ENCODE measurements around the gene TMEM41B. TPM values are rescaled to one million over a fixed set of nuclear protein-coding genes. Genes with fewer than 3 reads are reported as not detected.

The TMEM41B gene
- total RNA-seq, 1 donor from 2014 or later, result 31.6 TPM

- H3K4me1 Mint-ChIP-seq (ENCODE audit: unreplicated experiment), result peaks cover 11% of the 10 kb centered on the region
- H3K9me3 Mint-ChIP-seq (ENCODE audit: unreplicated experiment), result no peaks in the 10 kb centered on the region
- H3K27ac Mint-ChIP-seq (ENCODE audit: unreplicated experiment), result no peak overlapping the region
- H3K27me3 Mint-ChIP-seq (ENCODE audit: unreplicated experiment), result no peaks in the 10 kb centered on the region
- no peaks in the 10 kb centered on the region for H3K36me3 Mint-ChIP-seq (ENCODE audit: low read depth, unreplicated experiment)
- TF ChIP-seq, protein P1, sequence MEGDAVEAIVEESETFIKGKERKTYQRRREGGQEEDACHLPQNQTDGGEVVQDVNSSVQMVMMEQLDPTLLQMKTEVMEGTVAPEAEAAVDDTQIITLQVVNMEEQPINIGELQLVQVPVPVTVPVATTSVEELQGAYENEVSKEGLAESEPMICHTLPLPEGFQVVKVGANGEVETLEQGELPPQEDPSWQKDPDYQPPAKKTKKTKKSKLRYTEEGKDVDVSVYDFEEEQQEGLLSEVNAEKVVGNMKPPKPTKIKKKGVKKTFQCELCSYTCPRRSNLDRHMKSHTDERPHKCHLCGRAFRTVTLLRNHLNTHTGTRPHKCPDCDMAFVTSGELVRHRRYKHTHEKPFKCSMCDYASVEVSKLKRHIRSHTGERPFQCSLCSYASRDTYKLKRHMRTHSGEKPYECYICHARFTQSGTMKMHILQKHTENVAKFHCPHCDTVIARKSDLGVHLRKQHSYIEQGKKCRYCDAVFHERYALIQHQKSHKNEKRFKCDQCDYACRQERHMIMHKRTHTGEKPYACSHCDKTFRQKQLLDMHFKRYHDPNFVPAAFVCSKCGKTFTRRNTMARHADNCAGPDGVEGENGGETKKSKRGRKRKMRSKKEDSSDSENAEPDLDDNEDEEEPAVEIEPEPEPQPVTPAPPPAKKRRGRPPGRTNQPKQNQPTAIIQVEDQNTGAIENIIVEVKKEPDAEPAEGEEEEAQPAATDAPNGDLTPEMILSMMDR (IDR thresholded peaks at IDR 0.05; ENCODE audit: unreplicated experiment), result no peak
- H3K4me3 Mint-ChIP-seq (ENCODE audit: unreplicated experiment), result no peak overlapping the region
- no peak for DNase-seq (ENCODE audit: low spot score)
Measured at GRCh38 chr11:9347100-9347499, 32.7 kb upstream of the TMEM41B start.

DNA sequence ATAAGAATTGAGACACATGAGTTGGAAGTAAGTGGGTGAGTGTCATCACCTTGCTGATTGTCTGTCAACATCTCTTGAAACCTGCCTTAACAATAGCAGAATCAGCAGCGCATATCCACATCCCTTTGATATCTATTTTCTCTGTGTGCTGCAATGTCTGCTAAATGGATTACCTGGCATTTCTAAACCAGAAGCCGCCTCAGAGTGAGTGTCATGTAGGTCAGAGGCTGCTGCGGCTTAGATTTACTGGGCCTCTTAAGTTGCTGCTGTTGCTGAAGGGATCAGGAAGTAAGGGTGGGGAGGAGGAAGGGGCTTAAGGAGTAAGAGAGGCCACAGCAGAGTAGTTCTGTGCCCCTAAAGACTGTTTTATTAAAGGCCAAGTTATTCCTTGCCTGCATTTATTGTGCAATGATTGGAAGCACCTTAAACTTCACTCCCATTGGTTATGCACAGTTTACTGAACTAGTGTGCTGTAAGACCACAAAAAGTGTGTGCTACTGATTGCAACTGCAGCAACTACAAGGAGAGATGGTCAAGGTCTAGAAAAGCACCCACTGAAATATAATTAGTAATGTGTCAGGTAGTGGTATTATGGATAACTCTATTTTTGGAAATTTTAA, 29.8 kb upstream of the TMEM41B start:
- TF ChIP-seq, protein P1 (IDR thresholded peaks at IDR 0.05; ENCODE audit: unreplicated experiment), result no peak
- no peaks in the 10 kb centered on the region for H3K9me3 Mint-ChIP-seq (ENCODE audit: unreplicated experiment)
- H3K27me3 Mint-ChIP-seq (ENCODE audit: unreplicated experiment), result no peaks in the 10 kb centered on the region
- peaks cover 11% of the 10 kb centered on the region for H3K4me1 Mint-ChIP-seq (ENCODE audit: unreplicated experiment)
- no peak overlapping the region for H3K27ac Mint-ChIP-seq (ENCODE audit: unreplicated experiment)
- no peak for DNase-seq (ENCODE audit: low spot score)
- no peak overlapping the region for H3K4me3 Mint-ChIP-seq (ENCODE audit: unreplicated experiment)
- H3K36me3 Mint-ChIP-seq (ENCODE audit: low read depth, unreplicated experiment), result no peaks in the 10 kb centered on the region

DNA sequence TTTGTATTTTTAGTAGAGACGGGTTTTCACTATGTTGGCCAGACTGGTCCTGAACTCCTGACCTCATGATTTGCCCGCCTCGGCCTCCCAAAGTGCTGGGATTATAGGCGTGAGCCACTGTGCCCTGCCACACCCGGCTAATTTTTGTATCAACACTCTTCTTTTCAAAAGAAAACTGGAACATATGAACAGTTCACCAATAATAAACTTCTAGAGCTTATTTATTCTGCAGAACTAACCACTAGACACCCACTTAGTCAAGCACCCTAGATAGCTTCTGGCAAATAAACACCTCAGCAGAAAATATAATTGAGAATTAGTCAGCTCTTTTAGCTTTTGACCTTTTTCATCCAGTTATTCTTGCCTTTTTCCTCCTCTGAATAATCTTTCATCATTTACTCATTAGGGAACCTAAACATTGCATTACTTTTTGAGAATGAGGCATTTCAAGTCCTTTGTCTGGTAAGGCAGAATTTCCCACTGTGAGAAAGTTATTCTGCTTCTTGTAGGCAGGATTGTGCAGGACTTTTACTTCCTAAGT, 27.3 kb upstream of the TMEM41B start:
- Mint-ChIP-seq H3K27ac (ENCODE audit: unreplicated experiment) (no peak overlapping the region), H3K27me3 (ENCODE audit: unreplicated experiment) (no peaks in the 10 kb centered on the region), H3K4me1 (ENCODE audit: unreplicated experiment) (peaks cover 6% of the 10 kb centered on the region), H3K9me3 (ENCODE audit: unreplicated experiment) (no peaks in the 10 kb centered on the region), H3K4me3 (ENCODE audit: unreplicated experiment) (no peak overlapping the region), H3K36me3 (ENCODE audit: low read depth, unreplicated experiment) (no peaks in the 10 kb centered on the region)
- no peak for DNase-seq (ENCODE audit: low spot score)
- TF ChIP-seq, protein P1 (IDR thresholded peaks at IDR 0.05; ENCODE audit: unreplicated experiment), result no peak

DNA sequence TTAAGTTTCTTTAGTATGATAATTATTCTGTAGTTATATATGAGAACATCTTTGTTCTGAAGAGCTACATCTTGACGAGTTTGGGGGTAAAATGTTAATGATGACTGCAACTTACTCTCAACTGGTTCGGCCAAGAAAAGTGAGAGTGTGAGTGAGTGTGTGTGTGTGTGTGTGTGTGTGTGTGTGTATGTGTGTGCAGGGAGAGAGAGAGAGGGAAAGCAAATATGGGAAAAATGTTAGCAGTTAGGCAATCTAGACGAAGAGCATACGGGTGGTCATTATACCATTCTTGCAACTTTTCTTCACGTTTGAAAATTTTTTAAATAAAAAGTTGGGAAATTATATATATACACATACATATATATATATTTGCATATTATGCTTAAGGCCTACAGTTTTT, 18.3 kb upstream of the TMEM41B start:
- no peaks in the 10 kb centered on the region for H3K27me3 Mint-ChIP-seq (ENCODE audit: unreplicated experiment)
- H3K36me3 Mint-ChIP-seq (ENCODE audit: low read depth, unreplicated experiment), result no peaks in the 10 kb centered on the region
- TF ChIP-seq, protein P1 (IDR thresholded peaks at IDR 0.05; ENCODE audit: unreplicated experiment), result no peak
- no peak for DNase-seq (ENCODE audit: low spot score)
- no peak overlapping the region for H3K27ac Mint-ChIP-seq (ENCODE audit: unreplicated experiment)
- no peak overlapping the region for H3K4me3 Mint-ChIP-seq (ENCODE audit: unreplicated experiment)
- no peaks in the 10 kb centered on the region for H3K9me3 Mint-ChIP-seq (ENCODE audit: unreplicated experiment)
- no peaks in the 10 kb centered on the region for H3K4me1 Mint-ChIP-seq (ENCODE audit: unreplicated experiment)
